Stimulated activated naive CD8-positive, alpha-beta T cell treated with anti-CD3 and anti-CD28 coated beads, Interleukin-15, Interleukin-2, amounts not matched to agents 100 ng/mL and 50 ng/mL, for 24 hours (primary cell): ENCODE data around the gene NUDT16.
"Not testable (repeated sequence)": the region's sequence is repeated elsewhere in the genome, so short reads cannot be mapped to it uniquely, and the experiment has no call there.

Experiments
- H3K27ac Mint-ChIP-seq: one replicate; pipeline ENCODE4 v1.8.0; 2021; ENCODE audit warnings: mild to moderate bottlenecking, mixed read lengths
- H3K27me3 Mint-ChIP-seq: one replicate; pipeline ENCODE4 v1.8.0; 2021; ENCODE audit warnings: mixed read lengths
- H3K36me3 Mint-ChIP-seq: one replicate; pipeline ENCODE4 v1.8.0; 2021; ENCODE audit warnings: low read depth, mixed read lengths
- H3K4me1 Mint-ChIP-seq: one replicate; pipeline ENCODE4 v1.8.0; 2021; ENCODE audit warnings: low read depth, mixed read lengths
- H3K4me3 Mint-ChIP-seq: one replicate; pipeline ENCODE4 v1.8.0; 2021; ENCODE audit warnings: mild to moderate bottlenecking, mixed read lengths
- H3K9me3 Mint-ChIP-seq: one replicate; pipeline ENCODE4 v1.8.0; 2021; ENCODE audit warnings: mixed read lengths

NUDT16 gene

DNA sequence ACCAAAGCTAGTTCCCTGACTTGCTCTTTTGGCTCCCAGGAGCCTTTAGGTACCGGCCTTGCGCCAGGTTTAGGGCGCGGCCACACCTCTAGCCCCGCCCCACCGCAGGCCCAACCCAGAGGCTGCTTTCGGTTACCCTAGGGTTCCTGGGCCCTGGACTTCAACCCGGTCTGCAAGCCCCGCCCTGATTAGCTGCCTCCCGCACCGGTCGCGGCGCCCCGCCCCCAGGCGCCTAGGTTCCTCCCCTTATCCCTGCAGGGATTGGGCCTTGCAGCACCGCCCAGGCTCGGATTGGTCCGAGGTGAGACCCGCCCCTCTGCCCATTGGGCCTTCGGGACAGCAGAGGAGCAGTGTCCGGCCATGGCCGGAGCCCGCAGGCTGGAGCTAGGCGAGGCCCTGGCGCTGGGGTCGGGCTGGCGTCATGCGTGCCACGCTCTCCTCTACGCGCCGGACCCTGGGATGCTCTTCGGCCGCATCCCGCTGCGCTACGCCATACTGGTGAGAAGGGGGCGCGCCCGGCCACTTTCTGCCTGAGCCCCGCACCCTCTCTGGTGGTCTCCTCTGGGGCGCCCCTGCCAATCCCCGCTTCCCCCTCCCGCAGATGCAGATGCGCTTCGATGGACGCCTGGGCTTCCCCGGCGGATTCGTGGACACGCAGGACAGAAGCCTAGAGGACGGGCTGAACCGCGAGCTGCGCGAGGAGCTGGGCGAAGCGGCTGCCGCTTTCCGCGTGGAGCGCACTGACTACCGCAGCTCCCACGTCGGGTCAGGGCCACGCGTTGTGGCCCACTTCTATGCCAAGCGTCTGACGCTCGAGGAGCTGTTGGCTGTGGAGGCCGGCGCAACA, at the start of gene NUDT16:
TSS of gene NUDT16 (plus strand) at position 330 of the 847 bp plus-strand sequence. CDS start at position 361, 31 bp downstream.
- no peaks in the 10 kb centered on the region for H3K27me3 Mint-ChIP-seq
- H3K4me1 Mint-ChIP-seq: peaks cover 23% of the 10 kb centered on the region
- H3K27ac Mint-ChIP-seq: peak within 1 kb of the TSS; percentile 90
- H3K9me3 Mint-ChIP-seq: no peaks in the 10 kb centered on the region
- no peaks in the 10 kb centered on the region for H3K36me3 Mint-ChIP-seq
- peak within 1 kb of the TSS; percentile 91 for H3K4me3 Mint-ChIP-seq

DNA sequence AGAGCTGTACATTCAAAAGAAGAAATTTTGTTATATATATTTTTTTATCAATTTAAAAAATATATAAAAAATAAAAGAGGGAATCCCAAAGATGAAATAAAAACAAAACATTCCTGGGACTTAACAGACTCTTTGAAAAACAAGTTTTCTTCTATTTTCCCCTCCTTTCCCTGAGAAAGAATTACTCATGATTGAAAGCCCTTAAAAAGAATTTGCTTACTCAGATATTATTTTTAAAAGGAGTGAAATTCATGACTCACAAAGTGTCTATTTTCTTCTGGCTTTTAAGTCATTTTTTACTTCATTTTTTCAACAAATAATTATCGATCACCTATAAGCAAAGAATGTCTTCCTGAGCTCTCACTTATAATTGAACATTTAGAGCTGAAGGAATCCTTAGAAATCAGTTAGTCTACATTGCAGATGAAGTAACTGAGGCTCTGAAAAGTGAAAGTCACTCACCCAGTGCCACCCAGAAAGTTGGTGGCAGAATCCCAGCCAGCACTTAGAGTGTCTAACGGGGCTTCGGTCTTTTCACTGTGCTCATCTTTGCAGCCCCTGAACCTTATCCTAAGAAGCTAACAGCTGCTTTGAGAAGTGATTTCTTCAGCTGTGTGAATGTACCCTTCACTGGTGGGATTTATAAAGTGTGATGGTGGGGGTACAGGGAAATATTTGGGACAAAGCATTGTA, 42.5 kb upstream of the NUDT16 start:
- no peaks in the 10 kb centered on the region for H3K4me1 Mint-ChIP-seq
- peaks cover 3% of the 10 kb centered on the region for H3K36me3 Mint-ChIP-seq
- no peak overlapping the region for H3K4me3 Mint-ChIP-seq
- H3K27me3 Mint-ChIP-seq: no peaks in the 10 kb centered on the region
- H3K9me3 Mint-ChIP-seq: peaks cover 9% of the 10 kb centered on the region
- no peak overlapping the region for H3K27ac Mint-ChIP-seq

DNA sequence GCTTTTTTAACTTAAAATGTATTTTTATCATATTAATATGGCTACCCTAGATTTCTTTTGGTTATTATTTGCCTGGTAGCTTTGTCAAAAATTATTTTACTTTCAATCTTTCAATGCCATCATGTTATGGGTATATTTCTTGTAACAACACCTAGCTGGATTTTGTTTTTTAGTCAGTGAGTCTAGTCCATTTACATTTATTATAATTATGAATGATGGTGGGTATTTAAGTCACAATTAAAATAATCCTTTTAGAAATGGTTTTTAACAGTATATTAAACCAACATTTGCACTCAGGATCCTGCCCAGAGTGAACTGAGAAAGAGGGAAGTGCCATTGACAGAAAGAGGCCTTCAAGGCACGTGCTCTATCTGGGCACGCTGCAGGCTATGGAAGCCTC, 39.8 kb upstream of the NUDT16 start:
- Mint-ChIP-seq H3K36me3 (peaks cover 6% of the 10 kb centered on the region), H3K4me1 (no peaks in the 10 kb centered on the region), H3K27me3 (no peaks in the 10 kb centered on the region), H3K4me3 (no peak overlapping the region), H3K27ac (no peak overlapping the region), H3K9me3 (peaks cover 12% of the 10 kb centered on the region)

DNA sequence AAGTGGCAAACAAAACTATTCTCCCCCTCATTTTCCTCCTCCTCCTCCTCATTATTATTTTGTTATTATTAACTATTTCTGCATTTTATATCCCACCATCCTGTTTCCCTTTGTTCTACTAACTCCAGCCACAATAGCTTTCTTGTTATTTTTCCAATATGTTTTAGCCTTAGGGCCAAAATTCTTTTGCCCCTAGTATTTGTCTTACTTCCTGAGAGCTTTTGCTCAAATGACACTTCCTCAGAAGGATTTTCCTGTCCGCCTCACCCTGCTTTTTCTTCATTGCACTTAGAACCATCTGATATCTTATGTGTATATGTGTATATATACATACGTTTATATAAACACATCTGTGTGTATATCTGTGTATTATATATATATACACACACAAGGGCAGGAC, 32.7 kb upstream of the NUDT16 start:
- Mint-ChIP-seq H3K4me3 (no peak overlapping the region), H3K27me3 (no peaks in the 10 kb centered on the region), H3K4me1 (peaks cover 4% of the 10 kb centered on the region), H3K9me3 (peaks cover 5% of the 10 kb centered on the region), H3K27ac (no peak overlapping the region), H3K36me3 (peaks cover 5% of the 10 kb centered on the region)

DNA sequence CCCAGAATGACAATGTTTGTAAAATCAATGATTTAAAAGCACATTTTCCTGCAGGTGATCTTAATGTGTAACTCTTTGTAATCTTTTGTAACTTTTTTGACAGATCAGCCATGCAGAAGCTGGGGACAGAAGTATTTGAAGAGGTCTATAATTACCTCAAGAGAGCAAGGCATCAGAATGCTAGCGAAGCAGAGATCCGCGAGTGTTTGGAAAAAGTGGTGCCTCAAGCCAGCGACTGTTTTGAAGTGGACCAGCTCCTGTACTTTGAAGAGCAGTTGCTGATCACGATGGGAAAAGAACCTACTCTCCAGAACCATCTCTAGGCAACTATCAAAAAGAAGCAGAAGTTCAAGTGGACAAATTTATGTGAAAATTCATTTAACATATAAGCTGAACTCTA, 32.1 kb upstream of the NUDT16 start:
- no peak overlapping the region for H3K4me3 Mint-ChIP-seq
- H3K4me1 Mint-ChIP-seq: peaks cover 4% of the 10 kb centered on the region
- H3K27me3 Mint-ChIP-seq: no peaks in the 10 kb centered on the region
- no peaks in the 10 kb centered on the region for H3K36me3 Mint-ChIP-seq
- H3K27ac Mint-ChIP-seq: no peak overlapping the region
- no peaks in the 10 kb centered on the region for H3K9me3 Mint-ChIP-seq

DNA sequence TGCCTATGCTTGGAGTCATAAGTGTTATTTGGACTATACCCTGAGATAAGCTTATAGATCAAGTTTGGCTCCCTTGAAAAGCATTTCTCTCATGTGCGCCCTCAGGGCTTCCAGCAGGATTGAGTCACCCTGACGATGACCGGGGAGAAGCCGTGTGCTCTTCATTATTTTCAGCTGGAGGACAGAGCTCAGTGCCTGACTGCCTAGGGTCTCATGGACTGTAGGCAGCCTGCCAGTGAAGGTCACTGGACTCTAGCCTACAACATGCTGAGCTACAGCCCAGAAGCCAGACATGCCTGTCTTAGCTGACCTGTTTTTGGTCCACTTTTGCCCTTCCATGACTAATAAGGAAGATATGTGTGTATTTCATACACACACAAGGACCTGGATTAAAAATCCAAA, 31.6 kb upstream of the NUDT16 start:
- H3K9me3 Mint-ChIP-seq: no peaks in the 10 kb centered on the region
- H3K4me1 Mint-ChIP-seq: peaks cover 4% of the 10 kb centered on the region
- H3K27ac Mint-ChIP-seq: no peak overlapping the region
- H3K27me3 Mint-ChIP-seq: no peaks in the 10 kb centered on the region
- no peak overlapping the region for H3K4me3 Mint-ChIP-seq
- H3K36me3 Mint-ChIP-seq: no peaks in the 10 kb centered on the region

DNA sequence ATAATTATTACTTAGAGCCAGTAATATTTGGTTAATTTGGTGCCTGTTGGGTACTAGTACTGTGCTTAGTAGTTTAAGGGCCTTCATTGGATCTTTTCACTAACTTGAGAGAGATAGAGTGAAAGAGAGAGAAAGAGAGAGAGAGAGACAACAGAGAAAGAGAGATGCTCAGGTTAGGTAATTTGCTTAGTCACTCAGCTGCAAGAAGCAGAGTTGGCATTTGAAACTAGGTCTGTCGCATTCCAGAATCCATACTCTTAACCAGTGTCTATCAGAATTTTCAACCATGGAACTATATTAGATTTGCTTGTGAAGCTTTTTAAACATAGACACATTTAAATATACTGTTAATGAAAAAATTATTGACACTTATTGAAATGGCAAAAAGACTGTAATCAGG, 31.1 kb upstream of the NUDT16 start:
- Mint-ChIP-seq H3K4me1 (peaks cover 4% of the 10 kb centered on the region), H3K27ac (no peak overlapping the region), H3K36me3 (no peaks in the 10 kb centered on the region), H3K27me3 (no peaks in the 10 kb centered on the region), H3K4me3 (no peak overlapping the region), H3K9me3 (no peaks in the 10 kb centered on the region)

DNA sequence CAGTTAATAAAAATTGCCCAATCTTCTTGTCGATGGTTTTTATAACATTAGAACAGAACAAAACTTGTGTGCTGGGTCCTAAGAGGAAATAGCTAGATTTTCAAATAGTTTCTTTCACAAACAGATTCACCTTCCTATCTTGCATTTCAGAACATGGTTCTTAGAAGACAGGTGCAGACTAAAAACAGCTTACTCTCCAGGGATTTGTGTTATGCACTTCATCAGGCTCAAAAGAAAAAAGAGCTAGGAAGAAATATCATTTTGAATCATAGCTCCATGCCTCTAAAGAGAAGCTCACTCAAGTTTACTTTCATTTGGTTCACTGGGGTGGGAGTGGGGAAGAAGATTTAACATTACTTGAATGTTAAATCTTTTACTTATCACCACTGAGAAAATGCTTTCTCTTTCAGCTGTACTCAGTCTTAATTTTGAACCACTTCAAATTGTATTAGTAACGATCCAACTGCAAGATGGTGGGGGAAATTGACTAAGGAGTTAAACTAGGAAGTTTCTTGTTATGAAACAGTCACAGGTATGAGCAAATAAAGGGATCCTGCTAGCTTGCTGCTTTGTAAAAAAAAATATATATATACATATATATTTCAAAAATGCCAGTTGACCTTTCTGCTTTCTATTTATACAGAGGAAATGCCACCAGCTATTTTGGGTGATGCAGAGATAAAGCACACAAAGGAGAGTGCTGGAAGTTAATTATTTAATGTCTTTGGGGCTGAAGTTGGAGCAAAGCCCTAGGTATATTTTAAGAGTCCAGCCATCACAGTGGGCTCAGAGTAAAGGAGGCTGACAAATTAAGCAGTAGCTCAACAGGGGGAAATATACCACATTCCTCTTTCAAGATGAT, 28.3 kb upstream of the NUDT16 start:
- Mint-ChIP-seq H3K27ac (no peak overlapping the region), H3K4me1 (peaks cover 4% of the 10 kb centered on the region), H3K27me3 (peaks cover 4% of the 10 kb centered on the region), H3K36me3 (no peaks in the 10 kb centered on the region), H3K4me3 (no peak overlapping the region), H3K9me3 (no peaks in the 10 kb centered on the region)

DNA sequence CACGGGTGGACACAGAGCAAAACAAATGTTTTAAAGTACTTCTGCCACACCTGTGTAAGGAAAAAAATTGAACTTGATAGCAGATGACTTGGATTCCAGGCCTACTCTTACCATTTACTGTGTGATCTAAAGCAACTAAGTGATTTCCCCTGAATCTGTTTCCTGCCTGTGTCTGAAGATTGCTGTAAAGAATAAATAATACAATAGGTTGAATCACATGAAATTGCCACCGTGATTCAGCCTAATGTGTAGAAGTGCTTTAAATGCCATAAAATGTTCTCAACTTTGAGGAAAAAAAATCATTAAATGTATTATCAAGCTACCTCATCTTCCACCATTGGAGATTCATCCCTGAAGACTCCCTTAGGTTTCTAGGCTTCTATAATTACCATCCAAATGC, 27.6 kb upstream of the NUDT16 start:
- Mint-ChIP-seq H3K9me3 (no peaks in the 10 kb centered on the region), H3K4me1 (peaks cover 4% of the 10 kb centered on the region), H3K27me3 (peaks cover 4% of the 10 kb centered on the region), H3K36me3 (no peaks in the 10 kb centered on the region), H3K27ac (no peak overlapping the region), H3K4me3 (no peak overlapping the region)

DNA sequence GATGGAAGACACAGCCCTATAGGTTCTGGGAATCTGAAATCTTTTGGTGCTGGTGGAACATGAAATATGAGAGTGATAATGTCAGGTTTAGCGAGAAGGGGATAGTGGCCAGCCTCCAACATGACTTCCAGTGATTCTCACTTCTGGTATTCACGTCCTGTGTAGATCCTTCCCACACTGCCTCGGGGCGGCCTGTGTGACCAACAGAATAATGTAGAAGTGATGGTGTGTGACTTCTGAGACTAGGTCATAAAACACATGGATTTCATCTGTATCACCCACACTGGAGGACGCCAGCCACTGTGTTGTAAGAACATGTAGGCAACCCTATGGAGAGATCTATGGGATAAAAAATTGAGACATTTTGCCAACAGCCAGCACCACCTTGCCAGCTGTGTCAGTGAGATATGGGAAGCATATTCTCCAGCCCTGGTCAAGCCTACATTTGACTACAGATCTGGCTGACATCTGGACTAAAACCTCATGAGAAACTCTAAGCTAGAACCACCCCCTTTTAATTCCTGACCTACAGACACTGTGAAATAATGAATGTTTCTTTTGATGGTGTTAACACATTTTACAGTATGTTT, 25.5 kb upstream of the NUDT16 start:
- Mint-ChIP-seq H3K36me3 (no peaks in the 10 kb centered on the region), H3K27me3 (peaks cover 15% of the 10 kb centered on the region), H3K4me3 (no peak overlapping the region), H3K9me3 (no peaks in the 10 kb centered on the region), H3K27ac (no peak overlapping the region), H3K4me1 (peaks cover 6% of the 10 kb centered on the region)

DNA sequence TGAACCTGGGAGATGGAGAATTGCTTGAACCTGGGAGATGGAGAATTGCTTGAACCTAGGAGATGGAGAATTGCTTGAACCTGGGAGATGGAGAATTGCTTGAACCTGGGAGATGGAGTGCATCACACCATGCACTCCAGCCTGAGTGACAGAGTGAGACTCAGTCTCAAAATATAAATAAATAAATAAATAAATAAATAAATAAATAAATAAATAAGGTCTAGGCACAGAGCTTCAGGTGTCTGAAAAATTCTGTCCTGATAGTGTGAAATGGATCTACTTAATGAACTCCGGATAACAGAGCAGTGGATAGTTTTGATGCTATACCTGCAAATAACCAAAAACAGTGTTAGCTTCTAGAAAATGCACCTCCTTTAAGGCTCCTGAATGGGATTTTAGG, 24.3 kb upstream of the NUDT16 start:
- Mint-ChIP-seq H3K4me1 (peaks cover 9% of the 10 kb centered on the region), H3K27ac (no peak overlapping the region), H3K36me3 (no peaks in the 10 kb centered on the region), H3K4me3 (no peak overlapping the region), H3K27me3 (peaks cover 25% of the 10 kb centered on the region), H3K9me3 (no peaks in the 10 kb centered on the region)

DNA sequence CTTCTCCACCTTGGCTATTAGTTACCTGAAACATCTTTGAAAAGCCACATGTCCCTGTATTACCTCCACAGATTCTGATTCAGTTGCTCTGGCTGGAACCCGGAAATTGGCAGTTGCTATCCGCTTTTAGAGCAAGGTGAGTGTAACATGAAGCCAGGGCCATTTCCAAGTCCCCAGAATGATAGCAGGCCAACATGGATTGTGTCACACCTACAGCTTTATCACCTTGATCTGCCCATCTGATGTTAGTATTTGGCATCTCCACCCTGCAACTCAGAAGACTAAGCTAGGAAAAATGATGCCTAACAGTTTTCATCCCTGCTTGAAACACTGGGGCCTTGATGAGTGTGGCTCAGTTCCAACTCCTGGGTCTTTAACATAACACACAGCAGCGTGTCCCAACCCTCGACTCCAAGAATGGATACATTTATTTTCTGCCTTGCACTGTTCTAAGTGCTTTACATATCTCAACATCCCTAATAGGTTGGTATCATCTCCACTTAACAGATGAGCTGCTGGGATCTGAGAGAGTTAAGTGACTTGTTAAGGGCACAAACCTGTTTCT, 21.3 kb upstream of the NUDT16 start:
- Mint-ChIP-seq H3K27me3 (peaks cover 50% of the 10 kb centered on the region), H3K9me3 (no peaks in the 10 kb centered on the region), H3K4me3 (no peak overlapping the region), H3K36me3 (no peaks in the 10 kb centered on the region), H3K4me1 (peaks cover 5% of the 10 kb centered on the region), H3K27ac (no peak overlapping the region)

DNA sequence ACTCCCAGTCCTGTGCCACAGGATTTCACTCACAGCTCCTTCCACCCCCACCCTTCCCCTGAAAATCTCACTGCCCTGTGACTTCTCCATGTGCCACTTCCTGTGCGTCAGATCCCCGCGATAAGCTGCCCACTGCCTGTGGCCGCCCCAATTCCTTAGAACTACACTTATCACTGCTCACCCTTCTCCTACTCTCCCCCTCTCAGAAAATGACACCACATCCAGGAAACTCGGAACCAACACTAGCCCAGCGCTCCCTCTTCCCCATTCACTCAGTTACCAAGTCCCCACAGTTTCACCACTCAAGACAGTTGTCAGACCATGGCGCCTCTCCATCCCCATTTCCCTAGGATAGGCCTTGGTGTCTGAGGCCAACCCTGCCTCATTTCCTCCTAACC, 20.5 kb upstream of the NUDT16 start:
- not testable (repeated sequence) for H3K9me3 Mint-ChIP-seq, H3K27ac Mint-ChIP-seq, H3K36me3 Mint-ChIP-seq, H3K4me3 Mint-ChIP-seq, H3K4me1 Mint-ChIP-seq
- peaks cover 58% of the 10 kb centered on the region for H3K27me3 Mint-ChIP-seq
